GM21515 (cell line): ENCODE measurements around the gene SUOX.
"Not testable (repeated sequence)": the region's sequence is repeated elsewhere in the genome, so short reads cannot be mapped to it uniquely, and the experiment has no call there.

Experiments
- ATAC-seq: cut with Tn5 transposase; IDR thresholded peaks from one replicate; pipeline ENCODE4 v1.9.1; 2021; ENCODE audit not compliant: unreplicated experiment

SUOX gene

DNA sequence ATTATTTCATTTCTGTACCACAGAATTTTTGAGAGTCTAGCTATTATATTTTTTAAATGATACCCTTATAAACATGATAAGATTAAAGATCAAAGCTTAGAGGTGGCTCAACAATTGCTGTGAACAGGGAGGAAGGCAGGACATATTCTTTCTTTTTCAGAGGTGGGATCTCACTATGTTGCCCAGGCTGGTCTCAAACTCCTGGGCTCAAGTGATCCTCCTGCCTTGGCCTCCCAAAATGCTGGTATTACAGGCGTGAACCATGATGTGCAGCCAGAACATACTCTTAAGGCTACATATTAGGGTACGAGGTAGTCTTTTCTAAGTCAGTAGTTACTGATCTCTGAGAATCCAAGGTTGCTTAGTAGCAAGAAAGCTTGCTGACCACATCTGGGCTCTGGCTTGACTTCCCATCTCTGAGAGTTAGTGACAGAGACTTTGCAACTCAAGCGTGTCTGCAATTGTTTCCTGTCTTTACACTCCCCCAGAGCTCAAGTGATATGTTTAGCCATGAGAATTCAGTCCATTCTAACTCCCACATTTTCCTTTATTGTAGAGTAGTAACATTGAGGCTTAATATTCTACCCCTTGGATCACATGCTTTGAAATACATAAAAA, 14.6 kb upstream of the SUOX start:
- peak; percentile 71 for ATAC-seq

DNA sequence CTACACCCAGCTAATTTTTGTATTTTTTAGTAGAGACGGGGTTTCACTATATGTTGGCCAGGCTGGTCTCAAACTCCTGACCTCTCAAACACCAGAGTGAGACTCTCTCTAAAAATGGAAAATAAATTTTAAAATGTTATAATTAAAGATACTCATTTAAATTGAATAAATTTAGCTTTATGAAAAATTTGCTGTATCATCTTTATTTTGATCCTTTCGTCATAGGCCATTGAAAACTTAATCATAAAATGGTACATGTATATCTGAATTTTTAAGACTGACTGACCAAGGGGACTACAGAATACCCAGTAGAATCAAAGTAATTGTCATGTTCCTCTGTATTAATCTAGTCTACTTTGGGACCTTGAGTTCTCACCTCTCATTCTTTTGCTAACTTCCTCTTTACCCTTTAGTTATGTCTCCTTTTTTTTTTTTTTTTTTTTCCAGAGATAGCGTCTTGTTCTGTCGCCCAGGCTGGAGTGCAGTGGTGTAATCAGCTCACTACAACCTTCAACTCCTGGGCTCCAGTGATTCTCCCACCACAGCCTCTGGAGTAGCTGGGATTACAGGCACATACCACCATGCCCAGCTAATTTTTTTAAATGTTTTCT, 13.7 kb upstream of the SUOX start:
- no peak for ATAC-seq

DNA sequence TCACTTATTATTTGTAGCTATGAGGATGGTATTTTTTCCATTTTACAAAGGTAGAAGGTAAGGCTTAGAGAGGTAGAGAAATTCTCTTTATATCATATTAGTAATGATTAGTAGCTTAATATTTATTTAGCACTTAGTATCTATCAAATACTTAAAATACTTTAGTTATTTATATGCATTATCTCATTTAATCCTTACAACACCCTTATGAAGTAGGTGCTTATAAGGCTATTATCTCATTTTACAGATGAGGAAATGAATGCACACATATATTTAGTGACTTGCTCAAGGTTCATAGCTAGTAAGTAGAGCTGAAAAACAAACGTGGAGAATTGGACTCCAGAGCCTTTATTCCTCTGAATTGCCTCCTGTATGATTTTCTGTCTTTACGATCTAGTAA, 12.2 kb upstream of the SUOX start:
- no peak for ATAC-seq

DNA sequence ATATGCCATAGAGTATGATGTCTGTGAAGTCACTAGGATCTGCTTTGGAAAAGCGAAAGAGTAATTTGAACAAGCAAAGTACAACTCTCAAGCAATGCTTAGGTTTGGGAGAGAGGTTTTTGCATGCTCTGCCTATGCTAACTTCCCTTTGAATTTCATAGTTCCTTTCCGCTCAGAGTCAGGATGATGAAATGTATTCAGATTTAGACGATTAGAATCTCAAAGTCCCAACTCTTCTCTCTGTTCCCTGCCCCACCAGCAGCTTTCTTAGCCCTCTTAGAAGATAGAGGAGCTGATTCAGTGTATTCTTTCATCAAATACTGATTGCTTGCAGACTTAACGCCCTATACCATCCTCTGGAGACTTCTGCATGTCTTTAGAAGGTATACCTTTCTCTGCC, 11.7 kb upstream of the SUOX start:
- ATAC-seq = no peak

DNA sequence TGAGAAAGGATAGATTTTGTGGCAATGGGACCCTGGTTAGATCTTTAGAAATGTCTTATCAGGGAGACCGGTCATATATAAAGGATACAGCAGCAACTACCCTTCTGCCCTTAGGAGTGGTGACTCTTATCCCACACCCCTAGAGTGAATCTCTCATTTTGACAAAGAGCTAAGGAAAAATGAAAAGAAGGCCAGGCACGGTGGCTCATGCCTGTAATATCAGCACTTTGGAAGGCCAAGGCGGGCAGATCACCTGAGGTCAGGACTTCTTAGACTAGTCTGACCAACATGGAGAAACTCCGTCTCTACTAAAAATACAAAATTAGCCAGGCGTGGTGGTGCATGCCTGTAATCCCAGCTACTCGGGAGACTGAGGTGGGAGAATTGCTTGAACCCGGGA, 11.1 kb upstream of the SUOX start:
- not testable (repeated sequence) for ATAC-seq

DNA sequence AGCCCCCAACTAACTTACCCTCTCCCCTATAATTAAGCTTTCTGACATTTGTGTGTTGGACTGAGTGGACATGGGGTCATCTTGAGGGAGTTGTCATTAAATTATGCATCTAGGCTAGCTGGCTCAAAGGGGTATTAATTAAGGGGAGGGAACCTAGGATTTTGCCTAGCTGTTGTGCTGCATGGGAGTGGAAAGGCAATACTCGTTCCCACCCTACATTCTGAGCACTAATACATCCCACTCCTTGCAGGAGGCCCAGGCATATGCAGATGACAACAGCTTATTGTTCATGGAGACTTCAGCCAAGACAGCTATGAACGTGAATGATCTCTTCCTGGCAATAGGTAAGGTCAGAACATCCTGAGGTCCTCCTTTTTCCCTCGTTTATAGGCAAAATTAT, 6.0 kb upstream of the SUOX start:
- ATAC-seq = no peak

DNA sequence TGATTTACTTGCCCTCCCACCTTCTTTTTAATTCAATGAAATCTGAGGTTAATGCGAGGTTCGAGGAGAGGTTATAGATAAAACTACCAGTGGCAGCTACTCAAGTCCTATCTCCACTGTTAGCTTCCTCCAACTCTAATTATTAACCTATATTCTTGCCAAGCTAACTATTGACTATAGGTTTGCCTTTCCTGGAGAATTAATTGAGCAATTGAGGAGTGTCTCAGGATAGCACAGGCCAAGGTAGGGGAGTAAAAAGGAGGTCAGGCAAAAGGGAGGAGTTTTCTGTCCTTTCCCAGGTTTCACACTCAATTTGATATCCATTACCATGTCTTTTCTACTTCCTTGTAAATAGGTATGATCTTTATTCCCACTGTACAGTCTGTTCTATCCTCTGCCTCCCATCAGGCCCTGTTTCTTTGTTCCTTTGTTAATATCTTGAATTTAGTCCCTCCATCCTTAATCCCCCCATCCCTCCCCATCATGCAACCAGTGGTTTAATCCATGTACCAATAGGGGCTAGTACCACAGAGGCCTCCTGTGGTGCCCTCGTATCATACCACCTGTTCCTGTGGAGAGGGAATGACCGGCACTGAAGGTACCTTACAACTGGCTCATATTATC, 3.7 kb upstream of the SUOX start:
- ATAC-seq = no peak

DNA sequence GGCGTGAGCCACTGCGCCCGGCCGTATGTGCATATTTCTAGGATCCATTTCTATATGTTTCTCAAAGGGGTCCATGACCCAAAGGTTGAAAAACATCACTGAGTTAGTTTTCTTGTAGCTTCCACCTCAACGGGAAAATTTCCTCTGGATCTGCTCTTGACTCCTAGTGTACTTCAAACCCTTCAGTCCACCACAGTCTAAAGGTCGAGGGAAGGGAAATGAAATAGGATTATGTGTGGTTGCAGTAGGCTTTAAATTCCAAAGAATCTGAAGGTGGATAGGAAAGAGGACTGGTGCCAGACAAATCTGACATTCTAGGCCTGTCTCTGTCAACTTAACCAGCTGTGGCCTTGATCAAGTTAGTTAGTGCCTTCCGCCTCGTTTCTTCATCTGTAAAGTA, 1.7 kb upstream of the SUOX start:
- ATAC-seq = no peak

DNA sequence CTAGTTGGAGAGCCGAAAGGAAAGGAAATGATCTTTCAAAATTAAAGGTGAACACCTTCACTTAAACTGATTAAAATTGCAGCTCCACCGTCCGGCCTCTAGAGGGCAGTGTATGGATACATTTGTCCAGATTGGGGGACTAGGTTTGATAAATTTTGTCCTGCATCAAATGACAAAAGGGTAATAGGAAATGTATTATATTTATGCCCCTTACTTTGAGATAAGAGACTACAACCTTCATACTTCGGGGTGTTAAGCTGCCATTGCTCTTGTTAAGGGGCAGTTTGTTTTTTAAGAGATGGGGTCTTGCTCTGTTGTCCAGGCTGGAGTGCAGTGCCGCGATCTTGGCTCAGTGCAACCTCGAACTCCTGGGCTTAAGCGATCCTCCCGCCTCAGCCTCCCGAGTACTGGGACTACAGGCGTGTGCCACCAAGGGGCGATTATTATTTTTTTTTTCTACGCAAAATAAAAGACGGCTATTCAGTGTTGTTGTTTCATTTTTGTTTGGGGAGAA, 818 bp upstream of the SUOX start:
- ATAC-seq = no peak

DNA sequence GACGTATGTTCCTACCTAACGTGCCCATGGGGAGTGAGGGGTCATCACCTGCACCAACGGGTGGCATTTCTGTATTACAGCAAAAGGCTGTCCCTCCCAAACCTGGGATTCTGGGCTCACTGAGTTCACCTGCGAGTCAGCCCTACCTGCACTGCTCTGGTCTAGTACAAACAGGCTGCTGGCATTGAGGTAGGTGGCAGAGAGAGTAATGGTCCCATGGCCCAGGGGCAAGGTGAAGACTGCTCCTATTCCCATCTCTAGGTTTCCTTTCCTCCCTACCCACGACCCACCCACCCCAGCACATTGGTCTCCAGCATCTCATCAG, 421 bp downstream of the SUOX start:
- no peak for ATAC-seq

DNA sequence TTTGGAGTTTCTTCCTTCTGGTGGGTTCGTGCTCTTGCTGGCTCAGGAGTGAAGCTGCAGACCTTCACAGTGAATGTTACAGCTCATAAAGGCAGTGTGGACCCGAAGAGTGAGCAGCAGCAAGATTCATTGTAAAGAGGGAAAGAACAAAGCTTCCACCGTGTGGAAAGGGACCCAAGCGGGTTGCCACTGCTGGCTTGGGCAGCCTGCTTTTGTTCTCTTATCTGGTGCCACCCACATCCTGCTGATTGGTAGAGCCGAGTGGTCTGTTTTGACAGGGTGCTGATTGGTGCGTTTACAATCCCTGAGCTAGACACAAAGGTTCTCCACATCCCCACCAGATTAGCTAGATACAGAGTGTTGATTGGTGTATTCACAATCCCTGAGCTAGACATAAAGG, 2.4 kb downstream of the SUOX start:
- not testable (repeated sequence) for ATAC-seq

DNA sequence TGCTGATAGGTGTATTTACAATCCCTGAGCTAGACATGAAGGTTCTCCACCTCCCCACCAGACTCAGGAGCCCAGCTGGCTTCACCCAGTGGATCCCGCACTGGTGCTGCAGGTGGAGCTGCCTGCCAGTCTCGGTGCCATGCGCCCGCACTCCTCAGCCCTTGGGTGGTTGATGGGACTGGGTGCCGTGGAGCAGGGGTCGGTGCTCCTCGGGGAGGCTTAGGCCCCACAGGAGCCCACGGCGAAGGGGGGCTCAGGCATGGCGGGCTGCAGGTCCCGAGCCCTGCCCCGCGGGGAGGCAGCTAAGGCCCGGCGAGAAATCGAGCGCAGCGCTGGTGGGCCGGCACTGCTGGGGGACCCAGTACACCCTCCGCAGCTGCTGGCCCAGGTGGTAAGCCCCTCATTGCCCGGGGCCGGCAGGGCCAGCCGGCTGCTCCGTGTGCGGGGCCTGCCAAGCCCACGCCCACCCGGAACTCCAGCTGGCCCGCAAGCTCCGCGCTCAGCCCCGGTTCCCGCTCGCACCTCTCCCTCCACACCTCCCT, 3.0 kb downstream of the SUOX start:
- ATAC-seq = not testable (repeated sequence)

DNA sequence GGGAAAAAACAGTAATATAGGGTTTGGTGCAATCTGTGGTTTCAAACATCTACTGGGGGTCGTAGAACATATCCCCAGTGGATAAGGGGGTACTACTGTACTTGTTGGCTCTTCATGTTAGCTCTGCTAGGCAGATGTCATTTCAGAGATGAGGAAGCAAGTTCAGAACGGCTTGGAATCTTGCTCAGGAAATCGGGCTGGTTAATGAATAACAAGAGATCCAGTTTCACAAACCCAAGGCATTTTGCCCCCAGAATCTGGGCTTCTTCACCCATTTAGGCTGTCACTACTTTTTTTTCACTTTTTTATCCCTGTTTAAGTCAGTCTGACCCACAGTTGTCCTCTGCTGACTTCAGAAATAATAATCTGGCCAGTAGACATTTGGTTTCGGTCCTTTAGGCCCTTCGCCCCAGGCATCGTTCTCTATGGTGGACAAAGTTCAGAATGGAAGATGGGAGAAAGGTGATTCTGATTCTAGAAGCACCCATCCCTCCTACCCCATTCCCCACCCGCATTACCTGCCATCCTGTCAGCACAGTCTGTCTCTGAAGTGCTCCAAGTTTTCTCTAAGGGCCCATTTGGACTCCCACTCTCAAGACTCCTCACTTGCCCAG, 4.5 kb downstream of the SUOX start:
- ATAC-seq = no peak

DNA sequence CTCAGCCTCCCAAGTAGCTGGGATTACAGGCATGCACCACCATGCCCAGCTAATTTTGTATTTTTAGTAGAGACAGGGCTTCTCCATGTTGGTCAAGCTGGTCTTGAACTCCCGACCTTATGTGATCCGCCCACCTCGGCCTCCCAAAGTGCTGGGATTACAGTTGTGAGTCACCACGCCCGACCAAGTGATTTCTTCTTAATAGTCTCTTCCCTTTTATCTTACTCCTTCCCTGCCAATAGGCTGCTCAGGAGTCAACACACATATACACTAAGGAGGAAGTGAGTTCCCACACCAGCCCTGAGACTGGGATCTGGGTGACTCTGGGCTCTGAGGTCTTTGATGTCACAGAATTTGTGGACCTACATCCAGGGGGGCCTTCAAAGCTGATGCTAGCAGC, 6.3 kb downstream of the SUOX start:
- not testable (repeated sequence) for ATAC-seq

DNA sequence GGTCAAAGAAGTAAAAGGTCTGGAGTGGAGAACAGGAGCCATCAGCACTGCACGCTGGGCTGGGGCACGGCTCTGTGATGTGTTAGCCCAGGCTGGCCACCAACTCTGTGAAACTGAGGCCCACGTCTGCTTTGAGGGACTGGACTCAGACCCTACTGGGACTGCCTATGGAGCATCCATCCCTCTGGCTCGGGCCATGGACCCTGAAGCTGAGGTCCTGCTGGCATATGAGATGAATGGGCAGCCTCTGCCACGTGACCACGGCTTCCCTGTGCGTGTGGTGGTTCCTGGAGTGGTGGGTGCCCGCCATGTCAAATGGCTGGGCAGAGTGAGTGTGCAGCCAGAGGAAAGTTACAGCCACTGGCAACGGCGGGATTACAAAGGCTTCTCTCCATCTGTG, 7.1 kb downstream of the SUOX start:
- ATAC-seq = no peak

DNA sequence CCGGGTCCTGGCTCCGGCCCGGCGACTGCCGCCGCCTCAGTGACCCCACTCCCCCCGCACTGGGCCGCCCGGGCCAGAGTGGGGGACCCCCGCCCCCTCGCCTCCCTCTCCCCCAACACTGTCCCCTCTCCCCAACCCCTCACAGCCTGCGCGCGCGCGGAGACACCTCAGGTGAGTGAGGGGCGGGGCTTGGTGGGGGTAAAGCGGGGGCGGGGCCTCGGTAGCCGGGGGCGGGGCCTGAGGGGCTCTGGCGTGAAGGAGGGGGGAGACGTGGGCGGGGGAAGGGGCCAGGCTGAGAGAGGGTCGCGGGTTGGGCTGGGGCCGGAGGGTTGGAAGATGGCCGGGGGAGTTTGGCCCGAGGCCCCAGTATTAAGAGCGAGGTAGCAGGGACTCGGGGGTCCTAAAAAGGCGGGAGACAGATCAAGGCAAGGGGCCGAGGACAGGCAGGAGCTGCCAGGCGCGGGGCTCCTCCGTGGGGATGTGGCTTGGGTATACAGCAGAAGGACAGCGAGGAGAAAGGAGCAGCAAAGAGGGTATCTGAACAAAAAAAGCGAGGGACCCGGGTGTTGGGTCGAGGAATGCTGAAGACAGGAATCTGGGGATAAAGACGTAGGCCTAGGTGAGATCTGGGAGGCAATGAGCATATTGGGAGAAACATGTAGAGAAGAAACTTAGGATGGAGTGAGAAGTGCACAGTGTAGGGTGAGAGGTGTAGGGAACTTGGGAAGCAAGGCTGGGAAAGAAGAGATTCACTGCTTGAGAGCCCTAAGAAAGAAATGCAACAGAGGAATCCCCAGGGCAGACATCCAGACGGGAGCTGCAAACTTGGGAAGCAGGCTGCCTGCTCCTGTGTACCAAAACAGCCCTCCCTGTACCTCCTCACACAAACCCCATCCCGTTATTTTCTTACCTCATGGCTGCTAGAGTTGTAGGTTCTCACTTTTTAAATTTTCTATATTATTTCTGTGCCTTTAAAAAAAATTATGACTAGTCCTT, 10.8 kb downstream of the SUOX start:
- ATAC-seq = peak; percentile 46

DNA sequence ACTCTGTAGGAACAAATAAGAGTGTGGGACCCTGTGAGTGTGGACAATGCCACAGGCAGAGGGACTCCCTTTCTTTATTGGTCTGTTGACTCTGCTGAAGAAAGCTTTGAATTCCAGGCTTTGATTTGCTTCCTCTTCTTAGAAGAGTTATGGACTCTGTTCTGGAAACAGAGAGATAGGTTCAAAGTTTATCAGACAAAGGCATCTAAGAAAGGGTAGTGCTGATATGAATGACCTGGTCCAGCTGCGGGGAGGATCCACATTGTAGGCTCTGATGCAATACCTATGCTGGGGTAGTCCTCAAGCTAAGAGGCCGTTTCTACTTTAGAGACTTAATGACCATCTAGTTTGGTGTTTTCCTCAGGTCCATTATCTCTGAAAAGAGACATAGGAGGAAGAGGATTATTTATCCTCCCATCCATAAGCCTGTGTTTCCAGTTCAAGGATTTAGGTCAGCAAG, 13.1 kb downstream of the SUOX start:
- no peak for ATAC-seq

DNA sequence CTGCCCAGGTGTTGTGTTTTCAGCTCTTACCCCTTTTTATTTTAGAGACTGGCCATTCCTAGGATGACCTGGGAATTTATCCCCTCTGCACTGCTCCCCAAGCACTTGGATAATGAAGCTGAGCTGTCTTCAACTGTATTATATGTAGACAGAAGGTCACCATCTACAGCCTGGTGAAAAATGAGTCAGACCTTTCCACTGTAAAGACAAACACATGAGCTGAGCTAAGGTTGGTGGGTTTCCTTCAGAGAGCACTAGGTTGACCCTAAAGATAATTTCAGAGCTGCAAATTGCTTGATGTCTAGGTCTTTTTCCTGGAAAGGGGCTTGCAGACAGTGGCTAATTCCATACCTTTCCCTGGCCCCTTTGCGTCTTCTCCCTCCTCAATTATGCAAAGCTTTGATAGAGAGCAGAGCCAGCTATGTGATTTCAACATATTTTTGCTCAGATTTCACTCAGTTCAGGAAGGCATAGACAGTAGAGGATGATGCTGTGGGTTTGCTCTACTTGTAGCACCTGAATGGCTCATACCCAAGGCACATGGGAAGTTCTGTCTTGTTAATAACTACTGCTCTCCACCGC, 14.5 kb downstream of the SUOX start:
- no peak for ATAC-seq

DNA sequence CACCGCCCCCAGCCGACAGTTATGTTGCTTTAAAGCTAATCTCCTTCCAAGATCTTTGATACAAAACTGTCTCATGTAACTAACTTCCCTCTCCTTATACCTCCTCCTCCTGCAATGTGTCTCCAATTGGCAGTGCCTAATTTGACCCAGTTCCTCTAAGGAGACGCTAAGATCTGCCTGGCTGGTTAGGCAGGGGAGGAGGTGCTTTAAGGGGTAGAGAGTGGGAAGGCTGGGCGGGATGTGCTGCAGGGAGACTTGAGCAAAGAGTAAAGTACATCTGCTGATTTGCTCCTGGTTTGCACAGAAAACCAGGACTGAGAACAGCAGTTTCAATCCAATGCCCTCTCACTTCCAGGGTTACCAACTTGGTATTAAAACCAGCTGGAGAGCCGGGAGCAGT, 16.4 kb downstream of the SUOX start:
- ATAC-seq = no peak

DNA sequence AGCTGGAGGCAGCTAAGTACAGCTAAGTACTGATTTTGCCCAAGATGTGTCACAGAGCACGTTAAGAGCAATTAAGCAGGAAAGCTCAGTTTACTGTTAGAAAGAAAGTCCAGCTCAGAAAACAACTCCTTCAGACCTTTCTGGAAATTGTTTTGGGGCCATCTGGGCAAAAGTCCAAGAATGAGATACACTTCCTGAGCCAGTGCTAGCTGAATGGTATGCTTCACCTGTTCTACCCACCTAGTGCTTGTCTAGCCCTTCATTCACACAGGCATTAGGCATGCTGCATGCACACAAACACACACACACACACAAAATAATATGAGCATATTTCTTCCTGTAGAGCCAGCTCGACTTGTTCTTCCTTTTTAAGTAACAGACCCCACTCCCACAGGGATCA, 17.1 kb downstream of the SUOX start:
- no peak for ATAC-seq
